Measurements from ENCODE around the gene RIMS3. TPM values are rescaled to one million over a fixed set of nuclear protein-coding genes. Genes with fewer than 3 reads are reported as not detected.
A peak's percentile ranks its signal among the peaks of the same experiment; 100 is the strongest.

RIMS3 gene
- total RNA-seq, 4 donors from 2014 or later, result 2.5 to 6.6 (median 5.4) TPM

DNA sequence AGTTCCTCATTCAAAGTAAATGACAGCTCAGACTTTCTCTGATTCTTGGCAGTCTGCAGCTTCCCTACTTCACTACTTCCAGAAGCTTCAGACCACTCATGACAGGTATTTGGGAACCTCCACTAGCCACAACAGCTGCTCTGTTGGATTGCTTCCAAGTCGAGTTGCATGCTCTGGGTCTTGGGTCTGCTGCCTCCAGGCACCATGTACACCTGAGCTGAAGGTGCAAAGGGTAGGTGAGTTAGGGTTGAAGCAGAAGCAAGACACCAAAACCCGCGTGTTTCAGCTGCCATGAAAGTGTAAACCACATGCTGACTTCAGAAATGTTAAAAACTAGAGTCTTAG, 71.3 kb downstream of the RIMS3 start:
- no peaks in the 10 kb centered on the region for H3K27me3 ChIP-seq
- no peaks in the 10 kb centered on the region for H3K9me3 ChIP-seq
- no peak for DNase-seq
- H3K36me3 ChIP-seq, result no peaks in the 10 kb centered on the region
- no peaks in the 10 kb centered on the region for H3K4me1 ChIP-seq
- no peak overlapping the region for H3K4me3 ChIP-seq
- no peak for TF ChIP-seq POLR2A (IDR thresholded peaks at IDR 0.05)
- TF ChIP-seq, protein P1, sequence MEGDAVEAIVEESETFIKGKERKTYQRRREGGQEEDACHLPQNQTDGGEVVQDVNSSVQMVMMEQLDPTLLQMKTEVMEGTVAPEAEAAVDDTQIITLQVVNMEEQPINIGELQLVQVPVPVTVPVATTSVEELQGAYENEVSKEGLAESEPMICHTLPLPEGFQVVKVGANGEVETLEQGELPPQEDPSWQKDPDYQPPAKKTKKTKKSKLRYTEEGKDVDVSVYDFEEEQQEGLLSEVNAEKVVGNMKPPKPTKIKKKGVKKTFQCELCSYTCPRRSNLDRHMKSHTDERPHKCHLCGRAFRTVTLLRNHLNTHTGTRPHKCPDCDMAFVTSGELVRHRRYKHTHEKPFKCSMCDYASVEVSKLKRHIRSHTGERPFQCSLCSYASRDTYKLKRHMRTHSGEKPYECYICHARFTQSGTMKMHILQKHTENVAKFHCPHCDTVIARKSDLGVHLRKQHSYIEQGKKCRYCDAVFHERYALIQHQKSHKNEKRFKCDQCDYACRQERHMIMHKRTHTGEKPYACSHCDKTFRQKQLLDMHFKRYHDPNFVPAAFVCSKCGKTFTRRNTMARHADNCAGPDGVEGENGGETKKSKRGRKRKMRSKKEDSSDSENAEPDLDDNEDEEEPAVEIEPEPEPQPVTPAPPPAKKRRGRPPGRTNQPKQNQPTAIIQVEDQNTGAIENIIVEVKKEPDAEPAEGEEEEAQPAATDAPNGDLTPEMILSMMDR (IDR thresholded peaks at IDR 0.05), result no peak
- no peak overlapping the region for H3K27ac ChIP-seq

DNA sequence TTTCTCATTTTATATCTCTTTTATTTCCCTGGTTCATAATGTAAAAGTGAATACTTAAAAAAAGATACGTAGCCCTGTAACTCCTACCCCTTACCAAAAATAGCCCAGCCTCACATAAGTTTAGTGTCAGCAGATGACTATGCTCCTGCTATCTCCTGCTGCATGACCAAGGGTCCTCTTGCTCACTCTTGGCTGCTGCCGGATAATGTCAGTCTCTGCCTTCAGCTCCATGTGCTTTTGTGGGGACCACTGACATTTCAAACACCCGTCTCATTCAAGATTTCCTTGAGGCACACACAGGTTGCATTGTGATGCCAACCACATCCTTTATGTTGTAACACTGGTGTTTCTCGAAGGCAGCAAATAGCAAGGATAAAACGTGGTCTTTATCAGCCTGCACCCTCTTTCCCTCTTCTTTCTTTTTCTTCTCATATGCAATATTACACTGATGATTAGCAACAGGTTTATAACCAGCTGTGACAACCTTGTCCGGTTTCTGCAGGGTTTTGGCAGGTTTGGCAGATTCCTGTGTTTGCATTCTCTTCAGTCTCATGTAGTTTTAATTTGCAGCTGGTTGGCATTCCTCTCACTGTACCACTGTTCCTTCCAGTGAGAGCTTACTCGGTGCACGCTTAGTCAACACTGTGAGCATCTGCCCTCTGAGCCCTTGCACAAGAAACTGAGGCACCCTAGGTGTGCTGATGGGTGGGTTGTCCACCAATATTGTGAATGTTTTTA, 71.9 kb downstream of the RIMS3 start:
- H3K4me3 ChIP-seq, result no peak overlapping the region
- no peaks in the 10 kb centered on the region for H3K27me3 ChIP-seq
- no peaks in the 10 kb centered on the region for H3K36me3 ChIP-seq
- no peaks in the 10 kb centered on the region for H3K4me1 ChIP-seq
- DNase-seq, result no peak
- no peak overlapping the region for H3K27ac ChIP-seq
- no peaks in the 10 kb centered on the region for H3K9me3 ChIP-seq
- TF ChIP-seq POLR2A (IDR thresholded peaks at IDR 0.05), result no peak
- TF ChIP-seq, protein P1 (IDR thresholded peaks at IDR 0.05), result no peak

DNA sequence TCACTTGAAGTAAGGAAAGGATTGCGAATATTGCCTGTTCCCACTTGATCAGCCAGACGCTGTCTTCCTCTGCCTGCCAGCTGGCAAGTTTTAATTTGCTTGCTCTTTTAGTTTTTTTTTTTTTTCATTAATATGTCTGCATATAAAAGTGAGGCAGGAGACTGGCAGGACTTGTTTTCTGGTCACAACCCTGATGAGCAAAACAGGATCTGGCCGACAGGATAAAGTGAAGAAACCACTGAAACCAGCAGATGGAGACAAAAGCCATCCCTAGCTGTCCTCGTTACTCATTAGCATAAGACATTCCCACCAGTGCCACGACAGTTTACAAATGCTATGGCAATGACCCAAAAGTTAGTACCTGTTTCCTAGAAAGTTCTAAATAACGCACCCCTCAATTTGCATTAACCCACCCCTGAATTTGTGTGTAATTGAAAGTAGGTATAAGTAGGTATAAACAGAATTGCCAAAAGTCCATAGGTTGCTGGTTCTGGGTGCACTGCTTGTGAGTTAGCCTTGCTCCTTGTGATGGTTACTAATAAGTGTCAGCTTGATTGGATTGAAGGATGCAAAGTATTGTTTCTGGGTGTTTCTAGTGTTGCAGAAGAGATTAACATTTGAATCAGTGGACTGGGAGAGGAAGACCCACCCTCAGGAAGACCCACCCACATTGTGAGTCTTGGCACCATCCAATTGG, 73.2 kb downstream of the RIMS3 start:
- no peaks in the 10 kb centered on the region for H3K27me3 ChIP-seq

DNA sequence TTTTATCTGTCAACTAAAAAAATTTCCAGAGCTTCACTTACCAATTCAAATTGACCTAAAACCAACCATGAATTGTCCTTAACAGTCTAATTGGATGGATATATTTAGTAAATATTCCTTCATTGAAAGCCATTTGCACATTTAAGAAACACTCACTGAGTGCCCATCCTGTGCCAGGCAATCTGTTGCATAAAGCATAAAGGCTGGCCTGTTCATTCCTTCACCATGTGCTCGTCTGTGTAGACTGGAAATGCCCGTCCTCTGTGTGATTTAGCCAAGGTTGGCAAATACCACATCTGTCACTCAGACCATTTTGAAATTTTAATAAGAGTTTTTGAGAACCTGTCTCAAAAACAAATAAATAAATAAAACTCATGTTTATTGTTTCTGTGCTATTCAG, 76.9 kb downstream of the RIMS3 start:
- H3K27ac ChIP-seq, result no peak overlapping the region
- H3K9me3 ChIP-seq, result no peaks in the 10 kb centered on the region
- no peak for DNase-seq
- H3K4me3 ChIP-seq, result no peak overlapping the region
- H3K4me1 ChIP-seq, result no peaks in the 10 kb centered on the region
- H3K36me3 ChIP-seq, result no peaks in the 10 kb centered on the region
- TF ChIP-seq, protein P1 (IDR thresholded peaks at IDR 0.05), result no peak
- no peak for TF ChIP-seq POLR2A (IDR thresholded peaks at IDR 0.05)
- no peaks in the 10 kb centered on the region for H3K27me3 ChIP-seq

More for the DNA sequence above, 73.2 kb downstream of the RIMS3 start:
- no peak overlapping the region for H3K27ac ChIP-seq
- H3K9me3 ChIP-seq, result no peaks in the 10 kb centered on the region
- H3K36me3 ChIP-seq, result no peaks in the 10 kb centered on the region
- no peaks in the 10 kb centered on the region for H3K4me1 ChIP-seq
- H3K4me3 ChIP-seq, result no peak overlapping the region
- DNase-seq, result no peak
- TF ChIP-seq POLR2A (IDR thresholded peaks at IDR 0.05), result no peak
- TF ChIP-seq, protein P1 (IDR thresholded peaks at IDR 0.05), result peak in 4 of 6 experiments; percentile 29 to 42 (median 35)

DNA sequence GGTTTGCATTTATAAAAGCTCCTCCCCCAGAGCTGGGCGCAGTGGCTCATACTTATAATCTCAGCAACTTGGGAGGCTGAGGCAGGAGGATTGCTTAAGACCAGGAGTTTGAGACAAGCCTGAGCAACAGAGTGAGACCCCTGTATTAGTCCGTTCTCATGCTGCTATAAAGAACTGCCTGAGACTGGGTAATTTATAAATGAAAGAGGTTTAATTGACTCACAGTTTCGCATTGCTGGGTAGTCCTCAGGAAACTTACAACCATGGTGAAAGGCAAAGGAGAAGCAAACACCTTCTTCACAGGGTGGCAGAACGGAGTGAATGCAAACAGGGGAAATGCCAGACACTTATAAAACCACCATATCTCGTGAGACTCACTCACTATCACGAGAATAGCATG, 81.5 kb downstream of the RIMS3 start:
- H3K27me3 ChIP-seq, result no peaks in the 10 kb centered on the region
- H3K9me3 ChIP-seq, result no peaks in the 10 kb centered on the region
- no peak overlapping the region for H3K4me3 ChIP-seq
- DNase-seq, result no peak
- no peak for TF ChIP-seq POLR2A (IDR thresholded peaks at IDR 0.05)
- TF ChIP-seq, protein P1 (IDR thresholded peaks at IDR 0.05), result no peak
- H3K4me1 ChIP-seq, result no peaks in the 10 kb centered on the region
- no peak overlapping the region for H3K27ac ChIP-seq
- no peaks in the 10 kb centered on the region for H3K36me3 ChIP-seq

All from Peyer's patch (tissue), 4 donors.